Stimulated activated naive CD8-positive, alpha-beta T cell treated with anti-CD3 and anti-CD28 coated beads, Interleukin-15, Interleukin-2, amounts not matched to agents 100 U/mL and 50 U/mL, for 24 hours (primary cell): ENCODE measurements around the gene SLIT3.

Source experiments
- ATAC-seq: fragments of 150-1000 bp; cut with Tn5 transposase; one replicate; pipeline ENCODE4 v1.10.0; 2021
- DNase-seq: peaks from one replicate; pipeline ENCODE4 v3.0.0; 2021

Gene SLIT3

DNA sequence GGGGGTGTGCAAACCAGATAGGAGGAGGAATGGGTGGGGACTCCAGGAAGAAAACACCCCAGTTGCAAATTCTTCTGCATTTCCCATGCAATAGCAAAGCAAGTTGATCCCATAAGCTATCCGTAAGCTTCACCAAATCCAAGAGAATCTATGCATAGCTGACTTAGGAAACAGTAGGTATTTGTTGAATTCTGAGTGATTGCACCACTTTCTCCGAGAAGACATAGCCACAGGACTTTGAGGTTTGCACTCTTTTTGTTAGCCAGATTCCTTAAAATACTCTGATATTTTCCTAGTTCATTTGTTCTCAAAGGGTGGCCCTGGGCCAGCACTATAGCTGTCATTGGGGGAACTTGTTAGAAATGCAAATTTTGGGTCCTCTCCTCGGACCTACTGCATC lies 271.9 kb downstream of the SLIT3 start:
- no peak for ATAC-seq
- no peak for DNase-seq

DNA sequence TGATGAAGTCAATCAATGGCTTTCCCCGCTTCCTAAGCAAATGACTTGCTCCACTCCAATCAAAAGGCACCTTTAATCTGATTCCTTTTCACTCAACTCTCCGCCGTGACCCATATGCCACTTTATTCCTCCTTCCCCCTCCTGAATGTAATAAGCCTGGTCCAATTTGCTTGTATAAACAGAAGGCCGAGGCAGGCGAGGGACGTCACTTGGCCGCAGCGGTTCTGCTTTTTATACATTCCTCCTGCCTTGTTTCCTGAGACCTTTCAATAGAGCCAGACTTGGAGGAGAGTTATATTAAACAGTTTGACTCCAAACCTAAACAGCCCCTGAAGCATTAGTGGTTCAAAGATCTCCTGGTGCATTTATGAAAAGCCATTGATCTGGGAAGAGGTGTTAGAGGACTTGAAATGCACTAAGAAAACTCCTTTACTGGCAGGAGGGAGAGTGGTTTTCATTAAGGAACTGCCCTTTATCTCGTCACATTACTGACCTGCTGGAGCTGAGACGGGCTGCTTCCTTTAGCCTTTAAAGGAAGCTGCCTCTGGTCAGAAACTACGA lies 273.4 kb downstream of the SLIT3 start:
- ATAC-seq (no peak), DNase-seq (no peak)

DNA sequence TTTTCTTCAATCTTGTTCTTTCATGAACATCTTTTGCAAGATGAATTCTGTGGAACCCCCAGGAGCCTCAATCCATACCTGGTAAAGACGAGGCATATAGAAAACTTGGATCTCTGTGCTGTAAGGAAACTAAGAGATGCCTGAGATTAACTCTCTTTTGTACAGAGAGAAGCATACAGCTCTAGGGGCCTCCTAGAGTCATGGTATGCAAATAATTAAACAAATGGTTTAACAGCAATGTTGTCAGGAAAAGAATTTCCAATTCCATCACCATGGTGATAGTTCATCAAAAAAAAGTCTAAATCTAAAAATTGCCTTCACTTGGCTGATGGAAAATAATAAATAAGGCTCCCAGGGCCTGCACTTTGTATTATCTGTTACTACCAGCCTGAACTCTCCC lies 275.4 kb downstream of the SLIT3 start:
- ATAC-seq (no peak), DNase-seq (no peak)

DNA sequence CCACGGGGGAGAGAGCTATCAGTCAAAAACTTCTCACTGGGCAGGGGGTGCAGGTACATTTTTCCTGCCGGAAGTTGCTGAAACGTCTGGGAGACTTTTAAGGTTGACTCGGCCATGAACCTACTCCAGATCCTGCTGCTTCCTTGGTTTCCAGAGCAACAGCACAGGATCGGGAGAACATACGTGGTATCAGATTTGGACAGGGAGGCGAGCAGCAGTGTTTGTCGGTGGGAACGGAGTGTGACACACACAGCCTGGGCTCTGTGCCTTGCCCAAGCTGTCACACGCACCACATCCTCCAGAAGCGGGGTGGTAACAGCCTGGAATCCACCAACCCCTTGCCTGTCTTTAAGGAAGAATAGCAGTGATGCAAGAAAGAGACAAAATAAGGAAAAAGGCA lies 276.5 kb downstream of the SLIT3 start:
- DNase-seq = no peak
- ATAC-seq = no peak

DNA sequence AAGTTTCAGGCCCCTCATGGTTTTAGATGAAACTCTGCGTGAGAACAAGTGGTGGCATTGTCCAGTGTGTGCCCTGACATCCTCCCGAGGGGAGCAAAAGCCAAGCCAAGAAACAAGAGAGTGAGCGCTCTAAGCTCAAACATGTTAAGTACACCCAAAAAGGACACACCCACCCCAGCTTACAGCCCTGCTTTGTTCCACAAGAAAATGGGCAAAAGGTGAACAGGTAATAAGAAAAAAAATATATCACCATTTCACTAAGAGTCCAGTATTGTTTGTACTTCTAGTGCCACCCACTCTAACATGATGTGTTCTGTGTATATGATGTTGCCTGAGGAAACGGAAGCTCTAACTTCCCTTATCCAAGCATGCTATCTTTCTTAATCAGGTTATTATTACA lies 278.2 kb downstream of the SLIT3 start:
- no peak for ATAC-seq
- no peak for DNase-seq

DNA sequence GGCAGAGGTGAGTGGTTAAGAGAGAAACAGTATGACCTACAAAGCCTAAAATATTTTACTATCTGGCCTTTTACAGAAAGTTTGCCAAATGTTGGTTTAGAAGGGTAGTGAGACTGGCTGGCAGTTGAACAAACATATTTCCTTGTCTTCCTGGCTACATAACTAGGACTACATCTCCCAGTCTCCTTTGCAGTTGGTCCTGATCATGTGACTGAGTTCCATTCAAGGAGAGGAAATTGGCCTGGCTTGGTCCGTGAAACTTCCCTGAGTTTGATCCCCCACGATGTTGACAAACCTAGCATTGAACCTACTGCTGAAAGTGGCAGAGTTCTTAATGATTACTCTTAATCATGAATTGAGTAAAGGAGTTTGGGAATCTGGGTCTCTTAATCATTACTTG lies 280.8 kb downstream of the SLIT3 start:
- DNase-seq (no peak), ATAC-seq (no peak)

DNA sequence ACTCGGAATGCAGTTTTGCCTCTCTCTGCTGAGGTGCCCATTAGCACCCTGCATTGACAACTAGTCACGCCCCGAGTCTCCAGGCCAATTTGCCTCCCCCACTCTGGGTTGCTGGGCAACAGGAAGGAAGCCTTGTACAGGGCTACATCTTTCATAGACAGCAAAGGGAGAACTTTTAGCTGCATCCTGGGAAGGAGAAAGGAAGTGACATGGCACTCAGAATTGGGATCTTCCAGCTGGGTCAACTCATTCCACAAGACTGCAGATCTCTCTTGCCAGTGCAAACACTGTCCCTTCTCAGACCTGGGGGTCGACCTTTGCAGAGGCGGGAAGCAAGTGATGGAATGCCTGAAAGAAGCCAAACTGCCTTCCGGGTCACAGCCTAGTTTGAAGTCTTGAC lies 282.0 kb downstream of the SLIT3 start:
- DNase-seq = no peak
- no peak for ATAC-seq

DNA sequence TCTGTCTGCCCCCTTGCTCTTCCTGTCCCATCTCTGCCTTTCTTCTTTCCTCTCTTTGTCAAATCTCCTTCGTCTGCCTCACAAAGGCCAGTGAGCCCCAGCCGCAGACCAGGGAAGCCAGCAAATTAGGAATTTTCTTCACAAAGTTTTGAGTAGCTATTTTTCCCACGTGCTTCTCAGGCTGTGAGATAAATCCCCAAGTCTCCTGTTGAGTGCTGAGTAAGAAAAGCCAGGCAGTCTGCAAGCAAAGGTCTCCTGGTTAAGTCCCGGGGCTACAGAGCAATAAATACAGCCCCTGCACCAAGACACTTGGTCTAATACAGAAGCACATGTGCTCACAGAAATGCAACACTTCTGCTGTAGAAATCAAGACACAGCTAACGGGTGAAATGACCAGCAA lies 284.9 kb downstream of the SLIT3 start:
- no peak for ATAC-seq
- no peak for DNase-seq

DNA sequence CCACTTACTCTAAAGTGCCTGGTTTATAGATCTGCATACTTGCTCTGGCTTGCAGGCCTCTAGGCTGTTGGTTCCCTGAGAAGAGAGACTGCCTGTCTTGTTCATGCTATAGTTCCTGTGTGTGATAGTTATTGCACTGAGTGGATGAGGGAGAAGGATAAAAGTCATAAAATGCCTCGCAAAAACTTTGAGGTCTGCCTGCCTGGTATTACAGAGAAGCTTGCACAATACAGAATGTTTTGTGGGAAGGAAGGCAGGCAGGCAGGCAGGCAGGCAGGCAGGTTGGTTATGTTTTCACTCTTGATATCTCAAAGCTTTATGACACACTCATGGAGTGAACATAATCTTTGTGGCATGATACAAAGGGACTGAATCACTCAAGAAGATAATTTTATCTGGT lies 287.1 kb downstream of the SLIT3 start:
- ATAC-seq = no peak
- DNase-seq = no peak

DNA sequence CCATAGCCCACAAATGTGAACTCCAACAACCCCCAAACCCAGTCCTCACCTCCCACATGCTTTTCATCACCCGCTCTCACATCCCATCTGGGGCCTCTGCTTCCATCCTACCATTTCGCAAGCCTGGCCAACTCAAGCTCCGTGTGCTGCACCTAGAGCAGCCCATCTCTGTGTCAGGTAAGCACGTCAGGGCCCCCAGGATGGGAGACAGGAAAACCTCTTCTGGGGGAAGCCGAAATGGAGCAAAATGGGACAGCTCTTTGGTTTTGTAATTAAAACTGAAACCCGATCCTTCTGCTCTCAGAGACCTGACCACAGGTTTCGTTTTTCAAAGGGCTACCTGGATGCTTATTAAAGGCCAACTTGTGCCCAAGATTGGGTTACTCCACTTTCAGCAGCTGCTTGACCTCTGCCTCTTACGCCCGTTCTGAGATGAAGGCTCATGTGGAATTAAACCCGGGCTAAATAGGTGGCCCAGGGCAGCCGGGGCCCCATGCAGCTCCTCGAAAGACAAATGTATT lies 287.7 kb downstream of the SLIT3 start:
- DNase-seq = no peak
- ATAC-seq = no peak

DNA sequence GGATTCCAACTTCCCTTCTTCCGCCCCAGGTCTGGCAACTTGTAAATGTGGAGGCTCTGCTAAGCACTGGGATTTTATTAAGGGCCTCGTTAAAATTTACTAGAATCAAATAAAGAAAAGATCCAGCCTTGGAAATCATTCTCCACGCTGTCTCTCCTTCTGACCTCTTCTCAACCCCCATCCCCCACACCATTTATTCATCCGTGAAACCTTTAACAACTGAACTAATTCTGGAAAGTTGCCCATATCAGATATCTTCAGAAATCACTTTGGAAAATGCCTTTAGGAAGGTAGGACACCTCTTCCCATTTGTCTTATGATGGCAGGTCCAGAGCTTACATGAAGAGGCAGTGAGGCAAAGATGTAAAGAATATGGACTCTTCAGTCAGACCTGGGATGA lies 288.5 kb downstream of the SLIT3 start:
- ATAC-seq (no peak), DNase-seq (no peak)

DNA sequence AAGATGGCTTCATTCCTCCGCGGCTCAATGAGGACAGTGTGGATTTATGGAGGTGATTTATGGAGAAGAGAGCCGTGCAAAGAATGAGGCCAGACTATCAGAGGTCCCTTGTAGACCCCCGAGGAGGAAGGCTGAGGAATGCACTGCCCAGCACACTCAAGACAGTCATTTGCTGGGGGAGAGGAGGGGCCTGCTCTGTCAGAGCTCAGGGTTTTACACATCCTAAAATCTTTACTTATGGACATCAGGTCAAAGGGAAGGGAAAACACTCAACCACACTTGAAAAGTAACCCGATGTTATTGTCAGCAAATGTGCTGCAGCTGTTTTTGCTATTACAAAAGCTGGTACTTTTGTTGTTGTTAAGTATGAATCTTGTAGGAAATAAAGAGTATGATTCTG lies 289.5 kb downstream of the SLIT3 start:
- DNase-seq (no peak), ATAC-seq (no peak)

DNA sequence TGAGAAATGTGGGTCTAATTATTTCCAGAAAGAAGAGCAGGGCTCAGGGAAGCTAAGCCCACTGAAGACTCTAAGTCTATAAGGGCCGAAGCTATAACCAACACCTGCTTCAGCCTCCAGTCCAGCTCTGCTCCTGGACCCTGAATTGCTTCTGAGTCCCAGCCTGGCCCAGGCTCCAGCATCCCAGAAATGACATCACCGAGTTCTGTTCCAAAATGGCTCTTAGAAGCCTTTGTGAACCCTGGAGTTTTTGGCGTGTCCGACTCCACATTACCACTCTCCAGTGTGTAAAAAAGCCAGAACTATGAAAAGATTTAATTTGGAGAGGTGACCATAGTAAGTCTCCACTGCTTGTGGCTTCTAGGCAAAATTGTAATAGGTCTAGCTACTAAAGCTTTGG lies 289.9 kb downstream of the SLIT3 start:
- no peak for DNase-seq
- no peak for ATAC-seq

DNA sequence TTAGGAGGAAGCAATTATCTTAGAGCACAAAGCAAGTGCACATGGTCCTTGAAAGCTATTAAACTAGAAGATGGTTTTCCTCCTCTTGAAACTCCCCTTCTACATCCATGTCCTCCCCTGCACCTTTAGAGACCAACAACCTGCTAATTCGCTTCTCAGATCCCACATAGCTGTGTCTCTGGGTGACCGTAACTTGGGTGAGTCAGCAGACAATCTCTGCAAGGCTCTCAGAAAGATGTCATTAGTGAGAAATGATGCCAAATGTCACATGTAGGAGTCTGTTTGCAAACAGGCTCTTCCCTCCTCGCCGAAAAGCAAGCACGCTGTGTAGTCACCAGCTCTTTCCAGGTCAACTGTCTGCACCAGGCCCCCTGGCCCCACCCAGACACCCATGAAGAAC lies 291.8 kb downstream of the SLIT3 start:
- no peak for ATAC-seq
- DNase-seq = no peak

DNA sequence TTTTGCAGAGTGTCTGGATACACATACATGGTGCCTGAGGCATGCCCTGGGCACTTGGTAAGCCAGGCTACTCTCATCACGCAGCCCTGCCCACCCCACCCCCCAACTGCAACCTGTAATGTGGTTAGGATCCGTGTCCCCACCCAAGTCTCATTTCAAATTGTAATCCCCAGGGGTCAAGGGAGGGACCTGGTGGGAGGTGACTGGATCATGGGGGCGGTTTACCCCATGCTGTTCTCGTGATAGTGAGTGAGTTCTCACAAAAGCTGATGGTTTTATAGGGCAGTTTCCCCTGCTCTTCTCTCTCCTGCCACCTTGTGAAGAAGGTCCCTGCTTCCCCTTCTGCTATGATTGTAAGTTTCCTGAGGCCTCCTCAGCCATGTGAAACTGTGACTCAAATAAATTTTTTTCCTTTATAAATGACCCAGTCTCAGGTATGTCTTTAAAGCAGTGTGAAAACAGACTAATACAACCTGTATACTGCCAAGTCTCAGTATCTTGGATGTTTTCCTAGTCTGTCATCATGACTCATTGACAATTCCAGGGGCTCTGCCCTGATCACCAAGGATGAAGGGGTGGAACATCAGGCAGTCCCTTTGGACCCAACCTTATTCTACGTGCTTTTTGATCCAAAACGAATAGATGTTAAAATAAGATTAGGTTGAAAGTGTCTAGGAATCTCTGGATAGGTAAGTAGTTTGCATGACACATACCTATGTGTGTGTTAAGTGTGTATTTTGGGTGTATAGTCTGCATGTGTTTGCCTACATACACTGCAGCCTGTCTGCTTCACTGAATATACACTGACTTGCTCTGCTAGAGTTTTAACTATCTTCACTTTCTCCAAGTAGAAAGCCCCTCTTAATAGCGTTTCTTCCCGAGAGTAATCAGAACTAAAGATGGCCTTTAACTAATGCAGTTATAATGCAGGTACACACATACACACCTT lies 293.8 kb downstream of the SLIT3 start:
- no peak for ATAC-seq
- DNase-seq = no peak

DNA sequence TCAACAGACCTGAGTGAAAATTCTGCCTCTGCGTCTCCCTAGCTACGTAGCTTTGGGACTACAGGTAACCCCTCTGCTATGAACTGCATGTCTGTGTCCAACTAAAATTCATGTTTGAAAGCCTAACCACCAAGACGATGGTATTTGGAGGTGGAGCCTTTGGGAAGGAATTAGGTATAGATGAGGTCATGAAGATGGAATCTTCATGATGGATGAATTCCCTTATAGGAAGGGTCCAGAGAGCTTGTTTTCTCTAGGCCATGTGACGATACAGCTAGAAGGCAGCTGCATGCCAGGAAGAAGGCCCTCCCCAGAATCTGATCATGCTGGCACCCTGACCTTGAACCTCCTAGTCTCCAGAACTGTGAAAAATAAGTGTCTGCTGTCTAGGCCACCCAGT lies 296.4 kb downstream of the SLIT3 start:
- no peak for DNase-seq
- no peak for ATAC-seq

DNA sequence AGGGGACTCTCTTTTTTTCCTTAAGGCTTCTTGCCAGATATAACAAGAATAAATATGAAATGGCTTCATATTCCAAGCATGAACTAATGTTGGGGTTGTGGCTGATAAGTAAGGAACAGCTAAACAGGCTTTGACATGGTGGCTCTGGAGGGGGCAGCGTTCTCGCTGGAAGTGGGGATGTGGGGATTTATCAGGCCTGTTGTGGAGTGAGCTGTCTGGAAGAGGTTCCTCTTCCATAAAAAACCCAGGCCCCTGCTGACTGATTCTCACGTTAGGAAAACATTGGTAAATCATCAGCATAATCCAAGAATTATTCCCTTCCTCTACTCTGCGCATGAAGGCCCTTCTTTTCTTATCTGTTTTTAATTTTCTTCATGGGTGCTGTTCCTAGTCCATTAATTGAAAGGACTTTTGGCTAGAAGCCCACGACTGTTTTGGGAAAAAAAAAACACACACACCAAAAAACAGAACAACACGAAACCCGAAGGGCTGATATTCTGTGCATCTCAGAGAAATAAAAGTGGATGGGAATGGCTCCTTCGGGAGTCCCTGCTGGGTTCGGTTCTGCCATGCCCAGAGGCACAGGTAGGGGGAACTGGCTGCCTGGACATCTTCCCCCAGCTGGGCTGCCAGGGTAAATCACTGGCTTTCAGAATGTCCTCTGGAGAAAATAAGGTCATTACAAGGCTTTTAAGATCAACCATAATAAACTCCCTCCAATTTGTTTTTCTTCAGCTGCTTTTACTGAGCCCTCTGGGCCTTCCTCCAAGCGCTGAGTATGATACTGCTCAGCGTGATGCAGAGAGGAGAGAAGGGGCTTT lies 297.0 kb downstream of the SLIT3 start:
- DNase-seq = no peak
- no peak for ATAC-seq

DNA sequence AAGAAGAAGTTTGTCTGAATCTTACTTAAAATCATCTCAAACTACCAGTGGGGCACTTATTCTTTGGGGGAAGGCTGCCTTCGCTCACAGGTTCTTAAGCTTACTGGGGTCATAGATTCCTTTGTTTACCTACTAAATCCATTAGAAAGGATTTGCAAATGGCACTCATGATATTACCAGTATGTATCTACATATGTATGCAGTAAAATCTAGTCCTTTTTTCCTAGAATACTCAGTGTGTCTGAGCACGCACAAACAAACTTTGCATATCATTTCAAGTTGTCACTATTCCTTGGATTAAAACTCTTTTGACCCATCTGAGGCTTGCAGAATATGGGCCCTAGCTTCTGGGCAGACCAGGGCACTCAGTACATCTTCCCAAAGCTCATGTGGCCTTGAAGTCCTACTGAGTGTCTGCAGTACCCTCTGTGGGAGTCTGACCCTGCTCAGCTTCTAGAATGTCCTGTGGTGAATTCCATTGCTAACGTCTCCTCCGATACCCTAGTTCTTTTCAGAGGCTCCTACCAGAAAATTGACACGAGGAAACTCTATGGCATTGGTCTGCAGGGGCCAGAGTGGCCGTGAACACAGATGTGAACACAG lies 297.9 kb downstream of the SLIT3 start:
- DNase-seq (no peak), ATAC-seq (no peak)

DNA sequence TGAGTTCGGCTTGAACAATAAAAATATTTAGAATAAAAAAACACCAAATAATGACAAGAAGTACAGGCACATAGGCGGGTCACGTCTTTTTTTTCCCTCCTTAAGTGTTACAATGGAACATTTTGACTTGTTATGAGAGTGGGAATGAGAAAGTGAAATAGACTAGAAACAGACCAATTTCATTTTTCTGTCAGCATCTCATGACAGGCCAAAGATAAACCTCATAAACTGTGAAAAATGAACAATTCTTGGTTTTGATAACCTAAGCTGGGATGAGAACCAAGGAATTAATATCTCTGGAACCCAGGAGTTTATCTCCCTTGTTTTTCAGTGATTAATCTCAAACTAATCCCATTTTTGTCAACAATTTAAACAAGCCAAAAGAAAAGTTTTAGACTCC lies 299.5 kb downstream of the SLIT3 start:
- ATAC-seq (no peak), DNase-seq (no peak)

DNA sequence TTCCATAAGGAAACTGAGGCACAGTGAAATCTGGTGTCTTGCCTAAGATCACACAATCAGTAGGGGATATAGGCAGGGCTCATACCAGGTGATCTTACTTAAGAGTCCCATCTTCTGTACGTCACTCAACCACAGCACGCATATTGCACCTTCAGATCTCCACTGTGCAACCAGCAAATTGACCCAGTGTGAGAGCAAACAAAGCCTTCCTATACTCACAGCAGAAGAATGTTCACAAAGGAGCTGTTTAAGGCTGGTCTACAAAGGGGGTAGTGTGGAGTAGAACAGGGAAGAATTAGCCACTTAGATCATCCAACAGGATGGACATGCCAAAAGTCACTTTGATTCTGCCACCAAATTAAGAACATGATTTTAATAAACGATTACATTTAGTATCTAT lies 305.9 kb downstream of the SLIT3 start:
- DNase-seq (no peak), ATAC-seq (no peak)

DNA sequence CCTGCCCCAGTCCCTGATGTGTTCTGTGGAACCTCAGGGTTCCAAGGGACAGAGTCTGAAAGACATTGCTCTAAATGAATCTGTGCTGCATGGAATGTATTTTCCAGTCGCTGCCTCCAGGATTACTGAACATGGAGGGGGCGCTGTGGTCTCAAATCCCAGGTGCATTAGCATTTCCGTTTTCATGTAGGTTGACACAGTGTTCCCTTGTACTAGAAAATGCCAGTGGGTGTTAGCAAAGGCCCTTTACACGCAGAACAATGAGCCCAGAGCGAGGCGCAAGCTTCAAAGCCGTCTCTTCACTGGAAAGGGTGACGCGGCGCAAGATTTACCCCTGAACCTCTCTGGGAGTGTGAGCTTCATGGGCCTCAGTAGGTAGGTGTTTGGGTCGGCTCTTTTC lies 308.3 kb downstream of the SLIT3 start:
- ATAC-seq (no peak), DNase-seq (no peak)

DNA sequence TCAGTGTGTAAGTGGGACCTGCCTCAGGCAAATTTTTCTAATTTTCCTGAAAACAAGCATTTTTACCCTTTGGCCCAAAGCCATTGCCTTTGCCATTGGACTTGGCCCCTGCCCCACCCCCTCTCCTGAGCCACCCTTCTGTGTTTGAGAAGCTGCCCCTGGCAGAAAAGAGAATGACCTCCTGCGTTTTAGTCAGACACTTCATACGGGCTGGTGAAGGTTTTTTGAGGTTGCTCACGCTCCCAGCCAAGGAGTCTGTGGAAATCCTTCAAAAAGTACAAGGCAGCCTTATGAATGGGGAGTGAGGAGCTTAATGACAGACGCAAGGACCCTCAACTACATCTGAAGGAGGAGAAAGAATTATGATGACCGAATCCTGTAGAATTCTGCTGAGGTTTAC lies 308.9 kb downstream of the SLIT3 start:
- ATAC-seq (no peak), DNase-seq (no peak)

DNA sequence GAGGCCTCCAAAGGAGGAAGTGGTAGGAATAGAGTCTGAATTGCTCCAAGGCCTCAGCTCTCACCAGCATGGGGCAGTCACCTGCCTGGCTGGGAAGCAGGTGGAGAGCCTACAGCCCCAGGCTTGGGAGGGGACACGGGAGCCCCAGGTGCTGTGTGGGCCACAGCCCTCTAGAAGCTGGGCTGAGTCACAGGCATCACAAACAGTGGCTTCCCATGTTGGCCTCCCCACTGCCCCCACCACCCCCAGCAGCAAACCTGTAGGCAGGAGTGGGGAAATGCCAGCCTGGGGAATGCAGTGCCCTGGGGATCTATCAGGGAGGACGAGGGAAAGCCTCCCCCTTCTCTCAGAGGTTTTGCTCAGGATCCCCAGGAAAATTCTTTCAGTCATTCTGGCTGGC lies 309.6 kb downstream of the SLIT3 start:
- DNase-seq = no peak
- no peak for ATAC-seq
